NT2/D1 (cell line): ENCODE results near the gene CDK3.

Experiments used
- SUZ12 ChIP-seq: IDR thresholded peaks from 2 replicates; pipeline ENCODE4 v1.6.1; 2011; ENCODE audit not compliant: insufficient read length, insufficient read depth; ENCODE audit errors: extremely low read depth
- YY1 ChIP-seq: IDR thresholded peaks from 2 replicates; pipeline ENCODE4 v1.6.1; 2011; ENCODE audit not compliant: insufficient read length, insufficient read depth

DNA sequence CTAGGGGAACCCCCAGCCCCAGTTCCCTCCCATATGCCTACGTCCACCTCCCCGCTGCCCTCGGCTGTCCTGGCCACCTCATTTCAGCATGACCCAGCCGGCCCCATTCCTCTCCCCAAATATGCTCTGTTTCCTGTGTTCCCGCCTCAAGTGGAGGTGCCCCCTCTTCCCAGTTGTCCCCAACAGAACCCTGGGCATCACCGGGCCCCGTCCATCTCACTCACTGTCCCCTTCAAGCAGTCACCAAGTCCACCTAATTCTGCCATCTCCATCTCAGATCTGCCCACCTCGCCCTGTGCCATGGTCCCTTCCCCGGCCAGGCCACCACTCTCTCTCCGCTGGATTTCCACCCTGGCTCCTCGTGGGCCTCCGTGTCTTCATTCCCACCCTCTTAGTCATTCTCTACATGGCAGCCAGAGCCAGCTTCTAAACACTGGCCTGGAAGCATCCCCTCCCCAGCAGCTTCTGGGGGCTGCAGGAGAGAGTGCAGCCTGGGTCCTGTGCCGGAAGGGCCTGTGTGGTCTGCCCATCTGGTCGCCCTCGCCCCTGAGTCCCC lies 12.8 kb downstream of the CDK3 start:
- TF ChIP-seq SUZ12 (no peak), YY1 (no peak)
